ENCODE measurements around the gene PSAP.

PSAP gene

GRCh38 chr10:71771821-71772617 lies 79.0 kb downstream of the PSAP start:
- in situ Hi-C loops (cut with HindIII; ENCODE audit: low sequenced_read_pairs): no loop called here

GRCh38 chr10:71771204-71771603 lies 79.8 kb downstream of the PSAP start:
- in situ Hi-C loops (cut with HindIII; ENCODE audit: low sequenced_read_pairs): no loop called here

GRCh38 chr10:71770789-71771188 lies 80.3 kb downstream of the PSAP start:
- in situ Hi-C loops (cut with HindIII; ENCODE audit: low sequenced_read_pairs): no loop called here

DNA sequence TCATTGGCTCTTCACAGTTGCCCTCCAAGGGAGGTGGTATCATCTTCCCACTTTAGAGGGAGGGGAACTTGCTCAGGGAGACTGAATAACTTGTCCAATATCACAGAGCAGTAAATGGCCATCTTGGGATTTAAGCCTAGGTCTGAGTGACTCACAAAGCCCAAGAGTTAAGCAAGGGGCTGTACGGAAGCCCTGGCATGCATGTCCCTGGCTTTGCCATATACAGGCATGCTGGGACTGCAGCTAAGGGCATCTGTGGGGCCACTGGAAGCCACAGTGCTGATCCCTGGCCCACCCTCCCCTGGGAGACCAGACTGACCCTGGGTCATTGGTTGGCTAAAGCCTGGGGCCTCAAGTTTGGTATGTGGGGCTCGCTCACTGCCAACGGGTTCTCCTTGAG lies 80.8 kb downstream of the PSAP start:
- in situ Hi-C loops (cut with HindIII; ENCODE audit: low sequenced_read_pairs): no loop called here

DNA sequence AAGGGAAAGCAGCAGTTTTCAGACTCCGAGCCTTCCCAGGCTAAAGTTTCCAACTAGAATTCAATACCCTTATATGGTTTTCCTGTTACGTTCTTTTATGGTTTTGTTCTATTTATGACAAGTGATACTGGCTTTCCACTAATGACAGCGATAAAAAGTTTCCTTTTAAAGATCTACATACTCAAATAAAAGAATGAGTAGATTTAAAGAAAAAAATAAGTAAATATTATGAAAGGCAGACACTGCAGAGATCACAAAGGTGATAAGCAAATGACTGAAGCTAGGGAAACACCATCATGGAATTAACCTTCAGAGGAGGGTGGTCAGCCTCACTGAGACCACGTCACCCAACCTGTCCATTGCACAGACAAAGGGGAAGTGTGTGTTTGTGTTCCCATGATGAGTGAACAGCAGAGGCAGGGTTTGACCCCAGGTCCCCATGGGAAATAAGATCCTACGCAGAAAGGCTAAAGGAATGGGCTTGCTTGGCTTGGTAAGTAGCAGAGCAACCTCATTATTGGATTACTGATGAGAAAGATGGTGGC lies 81.7 kb downstream of the PSAP start:
- in situ Hi-C loops (cut with HindIII; ENCODE audit: low sequenced_read_pairs): no loop called here

- in situ Hi-C loops (cut with HindIII; ENCODE audit: low sequenced_read_pairs): no loop called here
These were observed 83.5 kb downstream of the PSAP start for GRCh38 chr10:71767420-71768035.

GRCh38 chr10:71766717-71767419 lies 84.2 kb downstream of the PSAP start:
- in situ Hi-C loops (cut with HindIII; ENCODE audit: low sequenced_read_pairs): no loop called here
